Activated CD4-positive, alpha-beta T cell treated with anti-CD3 and anti-CD28 coated beads, Interleukin-2, amount 50 U/mL, for 16 hours (primary cell): ENCODE results near the gene USP30.

Experiments
- DNase-seq: peaks from one replicate; pipeline ENCODE4 v3.0.0-alpha.2; 2020

The USP30 gene

DNA sequence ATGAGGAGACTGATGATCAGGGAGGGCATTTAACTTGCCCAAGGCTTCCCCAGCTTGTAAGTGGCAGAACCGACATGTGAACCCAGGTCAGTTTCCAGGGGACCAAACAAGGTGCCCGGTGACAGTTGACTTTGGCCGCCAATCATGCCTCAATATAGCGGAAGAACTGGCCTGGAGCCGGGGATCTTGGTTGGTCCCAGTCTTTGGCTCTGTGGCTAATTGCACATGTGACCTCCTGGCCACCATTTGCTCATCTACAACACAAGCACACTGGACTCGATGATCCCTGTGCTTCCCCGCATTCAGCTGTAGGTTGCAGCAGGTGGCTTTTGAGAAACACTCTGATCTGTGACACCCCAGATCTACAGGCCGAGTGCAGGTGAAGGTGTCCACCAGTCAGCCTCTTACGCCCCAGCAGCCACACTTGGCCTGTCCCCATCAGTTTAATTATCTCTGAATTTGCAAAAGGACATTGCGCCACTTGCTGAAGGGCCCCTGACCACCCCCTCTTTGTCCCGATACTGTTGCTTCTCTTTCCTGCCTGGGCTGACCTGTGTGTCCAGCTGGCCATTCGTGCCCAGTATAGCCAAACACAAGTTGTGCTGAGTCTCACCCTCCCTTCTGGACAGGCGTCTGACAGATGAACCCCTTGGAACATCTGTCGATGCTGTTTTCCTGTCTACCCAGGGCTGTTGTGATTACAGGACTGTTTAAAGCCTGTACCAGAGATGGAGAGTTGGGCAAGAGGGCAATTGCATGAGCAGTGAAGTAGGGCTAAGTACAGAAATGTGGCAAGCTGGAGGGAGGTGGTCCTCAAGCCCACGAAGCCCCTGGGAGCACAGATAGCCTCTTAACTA, 78.1 kb downstream of the USP30 start:
- no peak for DNase-seq

DNA sequence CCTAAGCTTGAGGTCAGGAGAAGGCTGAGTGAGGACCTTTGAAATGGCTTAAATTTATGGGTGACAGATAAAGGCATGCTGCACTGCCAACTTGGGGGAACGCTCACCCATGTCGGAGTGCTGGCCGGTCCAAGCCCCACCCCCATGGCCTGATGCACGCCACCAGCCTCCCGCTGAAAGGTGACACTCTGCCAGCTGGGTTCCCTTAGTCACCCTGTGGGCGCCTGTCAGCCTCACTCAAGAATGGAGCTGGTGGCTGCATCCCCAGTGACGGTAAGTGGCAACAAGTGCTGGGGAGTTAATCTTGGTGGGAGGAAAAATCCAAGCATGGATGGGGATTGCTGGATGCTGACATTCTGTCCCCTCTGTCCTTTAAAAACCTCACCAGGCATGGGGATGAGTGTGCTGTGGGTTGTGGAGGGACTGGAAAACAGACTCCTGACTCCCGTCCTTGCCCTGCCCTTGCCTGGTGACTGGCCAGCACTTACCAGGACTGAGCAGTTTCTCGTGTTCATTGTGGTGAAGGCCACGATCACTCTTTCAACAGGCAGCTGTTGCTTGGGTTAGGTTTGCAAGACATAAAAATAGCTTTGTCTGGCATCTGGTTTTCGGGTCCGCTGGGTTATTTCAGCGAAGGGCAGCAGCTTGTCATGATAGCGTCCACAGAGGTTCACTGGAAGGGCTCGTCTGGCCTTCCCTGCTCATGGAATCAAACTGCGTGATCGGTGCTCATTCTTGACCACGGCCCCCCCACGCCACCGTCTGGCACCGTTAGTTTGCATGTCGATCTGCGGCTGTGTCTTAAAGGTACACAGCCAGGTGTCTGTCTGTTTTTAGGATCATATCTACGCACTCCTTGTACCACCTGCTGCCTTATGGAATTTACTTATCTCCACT, 79.0 kb downstream of the USP30 start:
- DNase-seq, result no peak

DNA sequence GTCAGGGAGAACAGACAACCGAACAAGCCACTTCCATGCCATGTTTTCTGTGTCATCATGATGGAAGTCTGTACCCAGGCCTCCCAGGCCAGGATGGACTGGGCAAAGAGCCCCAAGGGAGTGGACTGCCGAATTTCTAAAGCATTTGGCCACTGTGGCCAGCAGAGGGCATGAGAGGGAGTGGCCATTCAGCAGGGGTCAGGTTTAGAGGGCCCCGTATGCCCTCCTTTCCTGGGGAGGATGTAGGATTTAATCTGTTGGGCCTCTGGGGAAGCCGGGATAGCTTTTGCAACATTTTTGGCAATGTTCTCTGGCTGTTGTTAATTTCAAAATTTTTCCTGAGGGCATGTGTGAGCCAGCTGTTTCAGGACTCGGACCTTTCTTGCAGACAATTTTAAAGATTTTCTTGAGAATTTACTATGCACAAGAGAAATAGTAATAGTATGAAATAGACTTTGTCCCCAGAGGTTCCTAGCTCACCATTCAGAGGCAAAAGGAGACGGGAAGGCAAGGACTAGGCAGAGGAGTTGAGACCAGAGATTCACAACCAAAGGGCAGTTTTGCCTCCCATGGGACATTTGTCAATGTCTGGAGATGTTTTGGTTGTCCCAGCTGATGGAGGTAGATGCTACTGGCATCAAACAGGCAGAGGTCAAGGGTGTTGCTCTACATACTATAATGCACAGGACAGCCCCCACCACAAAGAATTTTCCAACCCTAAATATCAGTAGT, 82.0 kb downstream of the USP30 start:
- DNase-seq, result no peak

DNA sequence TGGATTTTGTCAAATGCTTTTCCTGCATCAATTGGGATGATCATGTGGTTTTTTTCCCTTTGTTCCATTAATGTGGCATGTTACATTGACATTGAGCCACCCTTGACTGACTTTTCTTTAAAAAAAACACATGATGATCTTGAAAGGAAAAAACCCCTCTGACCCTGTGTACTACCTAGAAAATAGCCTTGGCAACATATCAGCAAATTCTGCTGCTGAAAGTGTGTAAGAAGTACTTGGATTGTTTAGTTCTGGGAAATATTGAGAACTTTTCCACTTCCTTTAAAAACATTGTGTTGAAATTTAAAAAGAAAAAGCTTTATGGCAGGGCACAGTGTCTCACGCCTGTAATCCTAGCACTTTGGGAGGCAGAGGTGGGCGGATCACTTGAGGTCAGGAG, 84.7 kb downstream of the USP30 start:
- DNase-seq, result no peak
